Mononuclear cell (primary cell): ENCODE results near the gene PIGC. TPM values are rescaled to one million over a fixed set of nuclear protein-coding genes. Genes with fewer than 3 reads are reported as not detected.

ENCODE experiments used
- H3K27me3 ChIP-seq: 2 replicates; pipeline ENCODE4 v1.6.0; 2011; ENCODE audit warnings: low read length, control low read depth; ENCODE audit not compliant: insufficient read depth
- H3K4me1 ChIP-seq: 2 replicates; pipeline ENCODE4 v1.5.1; 2011; ENCODE audit warnings: mild to moderate bottlenecking, low read length, control low read depth; ENCODE audit not compliant: insufficient read depth
- H3K4me3 ChIP-seq: 2 replicates; pipeline ENCODE4 v1.5.1; 2011; ENCODE audit warnings: mild to moderate bottlenecking, low read length, moderate library complexity
- H3K9me3 ChIP-seq: 2 replicates; pipeline ENCODE4 v1.5.1; 2011; ENCODE audit warnings: low read depth, mild to moderate bottlenecking, control low read depth, low read length
- total RNA-seq: library from RNA; depleted of rRNA; stranded (reverse); fragments of >200 nt; gene quantifications from one replicate; pipeline ENCODE4 v1.2.3, GENCODE V29; 2012

The PIGC gene
- total RNA-seq, 1 donor: 46.4 TPM

DNA sequence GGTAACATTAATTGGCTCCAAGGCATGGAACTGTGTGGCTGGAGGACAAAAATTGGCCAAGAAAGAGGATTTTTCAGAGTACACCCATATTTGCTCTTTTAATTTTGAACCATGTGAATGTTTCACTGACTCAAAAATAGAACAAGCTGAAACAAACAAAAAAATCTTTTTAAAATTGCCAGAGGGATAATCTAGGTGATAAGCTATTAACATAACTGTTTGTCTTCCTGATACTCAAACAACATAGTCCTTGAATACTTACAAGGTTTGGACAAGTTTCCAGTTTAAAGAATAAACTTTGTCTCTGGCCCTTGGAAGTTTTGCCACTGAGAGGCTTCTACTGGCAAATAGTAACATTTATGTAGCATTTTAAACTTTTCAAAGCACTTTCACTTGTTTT is 30.0 kb upstream of the PIGC start:
- Histone ChIP-seq H3K4me3 (no peak overlapping the region), H3K9me3 (no peaks in the 10 kb centered on the region), H3K27me3 (no peaks in the 10 kb centered on the region), H3K4me1 (peaks cover 36% of the 10 kb centered on the region)

DNA sequence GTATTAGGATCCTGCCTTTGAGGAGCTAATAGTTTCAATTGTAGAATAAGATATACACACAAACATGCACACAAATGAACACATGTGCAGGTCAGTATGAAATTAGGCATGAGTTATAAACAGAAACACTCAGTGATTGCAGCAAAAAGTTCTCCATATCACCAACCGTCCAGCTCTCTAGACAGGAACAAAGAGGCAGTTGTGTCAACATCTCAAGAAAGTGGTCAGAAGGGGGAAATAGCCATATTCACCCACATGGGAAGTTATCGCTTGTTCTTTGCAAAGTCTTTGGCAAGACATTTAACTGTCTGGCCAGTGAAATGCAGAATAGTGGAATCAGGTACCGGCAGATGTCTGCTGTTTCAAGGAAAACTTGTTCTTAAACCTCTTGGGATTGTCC is 29.4 kb upstream of the PIGC start:
- no peaks in the 10 kb centered on the region for H3K27me3 ChIP-seq
- H3K4me3 ChIP-seq: no peak overlapping the region
- H3K4me1 ChIP-seq: peaks cover 36% of the 10 kb centered on the region
- no peaks in the 10 kb centered on the region for H3K9me3 ChIP-seq

DNA sequence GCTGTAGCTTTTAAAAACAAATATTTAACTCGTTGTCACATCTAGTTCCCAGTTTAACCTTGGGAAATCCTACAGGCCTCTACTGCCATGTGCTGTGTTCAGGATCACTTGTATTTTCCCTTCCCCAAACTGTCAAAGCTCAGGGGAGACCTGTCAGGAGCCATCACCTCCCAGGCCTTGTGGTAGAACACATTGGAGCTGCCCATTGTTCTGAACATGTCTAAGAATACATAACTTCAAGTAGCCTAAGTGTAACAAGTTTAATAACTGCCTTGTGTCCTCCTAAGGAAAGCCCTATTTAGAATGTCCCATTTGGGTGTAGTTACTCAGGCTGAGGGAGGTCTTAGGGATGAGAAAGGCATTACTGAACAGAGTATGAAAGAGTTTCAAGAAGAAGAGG is 28.6 kb upstream of the PIGC start:
- no peaks in the 10 kb centered on the region for H3K9me3 ChIP-seq
- no peaks in the 10 kb centered on the region for H3K27me3 ChIP-seq
- no peak overlapping the region for H3K4me3 ChIP-seq
- H3K4me1 ChIP-seq: peaks cover 36% of the 10 kb centered on the region

DNA sequence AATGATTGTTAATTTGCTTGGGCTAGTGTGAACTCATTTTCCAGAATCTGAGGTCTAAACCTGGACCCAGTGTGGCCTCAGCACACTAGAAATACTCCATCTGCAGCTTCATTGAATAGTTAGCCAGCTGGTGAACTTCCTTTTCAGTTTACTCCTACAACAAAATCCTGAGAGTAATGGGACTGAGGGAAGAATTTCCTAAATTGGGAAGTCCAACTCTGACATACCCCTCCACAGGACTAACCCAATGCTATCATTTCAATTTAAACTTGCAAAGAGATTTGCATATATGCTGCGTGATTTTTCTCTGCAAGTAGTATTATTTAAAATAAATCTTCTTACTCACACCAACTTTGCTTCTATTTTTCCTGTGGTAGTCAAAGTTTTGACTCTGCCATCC is 27.8 kb upstream of the PIGC start:
- Histone ChIP-seq H3K4me1 (peaks cover 36% of the 10 kb centered on the region), H3K4me3 (no peak overlapping the region), H3K9me3 (no peaks in the 10 kb centered on the region), H3K27me3 (no peaks in the 10 kb centered on the region)

DNA sequence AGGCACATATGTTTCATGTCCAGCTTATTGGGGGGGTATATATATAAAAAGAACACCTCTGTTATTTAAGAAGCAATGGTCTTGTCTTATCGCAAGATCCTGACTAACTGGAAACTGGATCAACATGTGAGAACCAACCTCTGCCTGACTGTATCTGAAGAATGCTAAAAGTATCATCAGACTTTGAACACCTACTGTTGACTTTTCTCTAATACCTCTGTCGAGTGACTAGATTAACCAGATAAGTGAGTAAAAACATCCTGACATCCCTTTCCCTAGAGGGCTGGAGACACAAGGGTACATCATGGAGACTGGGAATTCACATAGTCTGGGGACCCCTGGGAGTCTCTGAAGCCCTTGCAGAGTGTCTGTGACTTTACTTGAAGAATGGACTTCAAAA is 26.3 kb upstream of the PIGC start:
- no peak overlapping the region for H3K4me3 ChIP-seq
- no peaks in the 10 kb centered on the region for H3K27me3 ChIP-seq
- peaks cover 36% of the 10 kb centered on the region for H3K4me1 ChIP-seq
- H3K9me3 ChIP-seq: no peaks in the 10 kb centered on the region

DNA sequence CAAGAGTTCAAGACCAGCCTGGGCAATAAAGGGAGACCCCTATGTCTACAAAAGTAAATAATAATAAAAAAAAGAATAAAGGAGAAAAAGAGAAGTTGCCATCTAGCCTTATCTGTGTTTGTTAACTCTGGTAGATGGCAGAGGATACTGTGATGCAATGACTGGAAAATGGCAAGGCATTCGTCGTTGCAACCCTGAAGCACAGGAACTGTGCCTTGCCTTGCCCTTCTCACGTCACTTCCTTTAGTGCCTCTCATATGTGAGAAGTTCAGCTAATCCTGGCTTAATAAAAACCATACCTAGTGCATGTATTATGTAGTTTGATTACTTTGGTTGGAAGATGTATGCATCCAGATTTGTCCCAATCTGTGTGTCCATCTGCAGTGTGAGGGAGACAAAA is 25.8 kb upstream of the PIGC start:
- Histone ChIP-seq H3K4me1 (peaks cover 36% of the 10 kb centered on the region), H3K9me3 (no peaks in the 10 kb centered on the region), H3K4me3 (no peak overlapping the region), H3K27me3 (no peaks in the 10 kb centered on the region)

DNA sequence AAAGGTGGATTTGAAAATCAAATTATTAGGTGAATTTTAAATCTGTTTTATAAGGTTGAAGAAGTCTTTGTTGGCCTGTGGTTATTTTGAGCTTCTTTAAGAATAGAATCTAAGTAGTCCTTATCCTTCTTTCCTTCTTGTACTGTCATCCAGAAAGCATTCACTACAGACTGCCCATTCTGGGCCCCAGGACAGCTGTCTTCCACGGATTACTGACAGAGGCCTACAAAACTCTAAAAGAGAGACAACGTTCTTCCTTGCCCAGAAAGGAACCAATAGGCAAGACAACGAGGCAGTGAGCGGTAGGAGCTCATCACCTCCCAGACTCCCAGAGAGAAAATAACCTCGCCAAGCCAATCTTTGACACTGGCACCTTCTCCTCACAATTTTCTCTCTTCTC is 24.4 kb upstream of the PIGC start:
- no peak overlapping the region for H3K4me3 ChIP-seq
- H3K4me1 ChIP-seq: peaks cover 23% of the 10 kb centered on the region
- no peaks in the 10 kb centered on the region for H3K27me3 ChIP-seq
- no peaks in the 10 kb centered on the region for H3K9me3 ChIP-seq

DNA sequence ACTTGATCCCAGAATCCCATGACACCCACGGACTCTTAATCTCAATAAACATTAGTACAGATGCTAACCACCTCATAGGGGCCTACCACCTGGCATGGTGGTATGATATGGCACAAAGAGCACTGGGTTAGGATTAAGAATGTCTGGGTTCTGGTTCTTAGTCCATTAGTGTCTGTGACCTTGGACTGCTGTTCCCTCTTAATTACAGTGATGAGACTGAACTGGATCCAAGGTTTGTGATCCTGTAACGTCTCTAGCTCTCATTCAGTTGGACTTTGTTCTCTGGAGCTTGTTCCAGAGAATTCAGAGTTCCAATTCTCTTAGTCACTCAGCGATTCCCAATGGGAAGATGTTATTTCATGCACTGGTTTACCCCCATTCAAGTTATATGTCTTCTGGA is 23.6 kb upstream of the PIGC start:
- Histone ChIP-seq H3K4me3 (no peak overlapping the region), H3K4me1 (peaks cover 19% of the 10 kb centered on the region), H3K9me3 (no peaks in the 10 kb centered on the region), H3K27me3 (no peaks in the 10 kb centered on the region)

DNA sequence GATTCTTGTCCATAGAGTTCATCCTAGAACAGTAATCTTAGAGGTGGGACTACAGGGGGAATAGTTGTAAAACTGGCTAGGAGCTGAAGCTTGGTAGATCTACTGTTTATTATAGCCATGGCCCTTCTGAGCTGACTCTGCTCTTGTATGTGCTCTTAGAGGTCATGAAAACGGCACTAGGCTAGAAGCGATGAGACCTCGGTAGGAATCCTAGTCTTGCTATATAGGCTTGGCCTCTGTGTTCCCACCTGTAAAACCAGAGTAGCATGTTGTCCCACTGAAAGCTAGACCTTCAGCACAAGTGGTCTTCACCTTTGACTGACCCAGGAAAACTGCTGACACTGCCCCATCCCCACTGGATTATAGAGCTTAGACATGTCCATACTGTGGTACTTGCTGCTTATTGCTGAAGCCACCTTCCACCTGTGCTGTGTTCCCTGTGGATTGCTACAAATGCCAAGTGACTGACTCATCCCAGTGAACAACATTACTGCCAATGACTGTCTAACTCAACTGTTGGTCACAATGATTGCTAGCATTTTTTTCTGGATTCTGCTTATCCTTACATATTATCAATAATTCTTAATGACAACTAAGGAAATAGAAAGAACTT is 23.0 kb upstream of the PIGC start:
- no peaks in the 10 kb centered on the region for H3K9me3 ChIP-seq

DNA sequence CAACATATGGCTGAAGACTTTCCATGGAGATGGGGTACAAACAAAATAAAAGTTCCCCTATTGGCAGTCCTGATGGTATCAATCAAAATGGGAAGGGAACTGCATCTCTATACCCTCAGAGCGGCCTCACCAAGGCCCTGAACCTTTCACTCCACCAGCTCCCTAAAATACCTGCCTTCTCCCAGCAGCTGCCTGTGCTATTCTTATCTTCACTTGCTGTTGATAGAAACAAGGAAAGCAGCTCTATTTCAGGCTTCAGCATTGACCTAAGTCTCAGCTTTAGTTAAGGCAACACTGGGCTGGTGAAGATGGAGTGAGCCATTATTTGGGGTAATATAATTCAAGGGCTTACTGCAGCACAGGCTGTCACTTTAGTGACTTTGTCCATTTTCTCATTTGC is 21.7 kb upstream of the PIGC start:
- Histone ChIP-seq H3K4me1 (peaks cover 9% of the 10 kb centered on the region), H3K4me3 (no peak overlapping the region), H3K27me3 (no peaks in the 10 kb centered on the region), H3K9me3 (no peaks in the 10 kb centered on the region)

More for the DNA sequence above, 23.0 kb upstream of the PIGC start:
- Histone ChIP-seq H3K4me3 (no peak overlapping the region), H3K27me3 (no peaks in the 10 kb centered on the region), H3K4me1 (peaks cover 15% of the 10 kb centered on the region)

DNA sequence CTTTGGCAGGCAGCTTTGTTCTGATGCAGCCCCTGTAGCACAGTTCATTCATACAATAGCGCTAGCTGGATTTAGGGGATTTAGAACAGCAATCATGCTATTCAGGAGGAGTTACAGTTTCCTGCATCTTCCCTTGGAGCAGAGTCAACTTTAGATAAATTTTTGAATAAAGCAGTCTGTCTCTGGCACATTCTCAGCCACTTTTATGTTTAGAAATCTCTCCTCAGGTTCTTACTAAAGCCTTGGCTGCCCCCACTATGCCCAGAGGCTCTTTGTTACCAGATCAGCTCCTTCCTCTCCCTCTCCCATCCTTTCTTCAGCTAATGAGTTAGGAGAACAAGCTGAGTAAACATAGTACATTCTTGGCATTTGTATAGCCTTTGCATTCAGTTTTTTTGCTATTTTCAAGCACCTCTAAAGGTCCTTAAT is 17.0 kb upstream of the PIGC start:
- no peaks in the 10 kb centered on the region for H3K27me3 ChIP-seq
- no peak overlapping the region for H3K4me3 ChIP-seq
- H3K9me3 ChIP-seq: no peaks in the 10 kb centered on the region
- H3K4me1 ChIP-seq: no peaks in the 10 kb centered on the region

DNA sequence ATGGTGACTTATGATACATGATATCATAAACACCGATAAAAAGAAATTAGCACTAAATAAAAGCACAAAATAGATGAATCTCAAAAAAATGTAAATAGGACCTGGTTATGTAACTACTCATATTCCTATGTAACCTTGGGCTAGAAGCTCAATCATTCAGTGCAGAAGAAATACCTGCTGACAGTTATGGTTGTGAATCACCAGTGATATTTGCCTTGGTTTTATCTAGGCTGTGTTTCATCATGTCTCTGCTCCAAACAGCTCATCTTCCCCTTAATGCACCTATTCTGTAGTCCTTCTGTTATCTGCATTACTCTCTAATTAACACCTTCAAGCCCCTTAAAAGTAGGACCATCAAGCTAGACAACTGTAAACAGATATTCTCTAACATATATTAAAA is 16.3 kb upstream of the PIGC start:
- Histone ChIP-seq H3K4me1 (no peaks in the 10 kb centered on the region), H3K4me3 (no peak overlapping the region), H3K9me3 (no peaks in the 10 kb centered on the region), H3K27me3 (no peaks in the 10 kb centered on the region)

DNA sequence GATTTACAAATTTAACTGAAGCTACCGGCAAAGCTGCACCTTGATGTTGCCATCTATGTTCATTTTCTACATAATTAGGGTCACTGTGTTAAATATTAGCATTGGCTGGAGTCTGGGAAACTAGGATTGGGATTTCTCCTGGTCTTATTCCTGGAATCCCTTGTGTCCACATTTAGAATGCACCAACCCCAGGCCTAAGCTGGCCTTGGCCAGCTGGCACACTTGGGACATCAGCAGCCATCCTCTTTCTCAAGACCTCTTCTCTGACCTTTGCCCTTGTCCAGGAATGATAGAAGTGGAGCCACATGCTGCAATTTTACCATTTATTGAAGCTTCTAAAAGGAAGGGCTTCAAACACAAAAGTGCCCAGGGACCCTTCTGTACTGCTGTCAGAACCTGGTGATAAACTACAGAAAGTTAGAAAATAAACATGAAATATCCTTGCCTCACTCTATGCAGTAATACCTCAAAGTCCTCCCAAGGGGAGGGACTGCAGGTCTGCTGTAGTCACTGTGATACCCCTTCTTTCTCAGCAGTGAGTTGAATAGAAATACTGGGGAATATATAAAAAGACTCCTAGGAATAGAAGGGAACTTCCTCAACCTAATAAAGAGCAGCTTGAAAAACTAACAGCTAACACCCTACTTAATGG is 13.7 kb upstream of the PIGC start:
- Histone ChIP-seq H3K9me3 (no peaks in the 10 kb centered on the region), H3K4me1 (no peaks in the 10 kb centered on the region), H3K4me3 (no peak overlapping the region), H3K27me3 (no peaks in the 10 kb centered on the region)

DNA sequence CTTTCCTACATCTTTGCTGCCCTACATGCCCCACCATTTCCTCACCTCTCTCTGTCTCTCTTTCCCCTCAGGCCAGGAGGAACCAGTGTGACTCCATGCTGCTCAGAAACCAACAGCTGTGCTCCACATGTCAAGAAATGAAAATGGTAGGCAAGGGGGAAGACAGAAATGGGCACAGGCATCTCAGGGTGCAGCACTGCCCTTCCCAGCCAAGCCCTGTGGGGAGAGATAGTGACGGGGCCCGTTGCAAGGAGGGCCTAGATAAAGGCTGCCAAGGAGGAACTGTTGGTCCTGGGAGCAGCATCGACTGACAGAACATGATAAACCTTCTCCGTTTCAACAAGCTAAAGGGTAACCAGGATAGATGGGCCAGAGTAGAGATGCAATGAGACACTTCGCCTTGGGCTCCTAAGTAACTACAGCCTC is 12.5 kb upstream of the PIGC start:
- Histone ChIP-seq H3K27me3 (no peaks in the 10 kb centered on the region), H3K4me1 (no peaks in the 10 kb centered on the region), H3K9me3 (no peaks in the 10 kb centered on the region), H3K4me3 (no peak overlapping the region)

DNA sequence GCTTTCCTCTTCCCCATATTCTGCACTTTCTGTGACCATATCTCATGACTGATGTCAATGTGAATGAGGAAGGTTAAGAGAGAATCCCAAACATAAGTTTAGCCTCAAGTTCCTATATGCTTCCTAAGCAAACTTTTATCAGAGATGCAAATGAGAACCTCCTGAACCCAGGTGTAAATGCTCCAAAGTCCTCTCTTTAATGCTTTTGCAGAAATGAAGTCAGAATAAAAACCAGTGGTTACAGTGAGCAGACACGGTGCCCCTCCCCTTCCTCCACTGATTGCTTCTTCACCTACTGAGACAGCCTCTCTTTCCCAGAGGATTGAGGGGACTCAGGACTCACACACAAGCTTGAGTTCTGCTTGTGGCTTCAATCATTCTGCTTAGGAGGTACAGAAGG is 11.6 kb upstream of the PIGC start:
- H3K4me3 ChIP-seq: no peak overlapping the region
- peaks cover under 1% of the 10 kb centered on the region for H3K4me1 ChIP-seq
- H3K9me3 ChIP-seq: no peaks in the 10 kb centered on the region
- H3K27me3 ChIP-seq: no peaks in the 10 kb centered on the region

DNA sequence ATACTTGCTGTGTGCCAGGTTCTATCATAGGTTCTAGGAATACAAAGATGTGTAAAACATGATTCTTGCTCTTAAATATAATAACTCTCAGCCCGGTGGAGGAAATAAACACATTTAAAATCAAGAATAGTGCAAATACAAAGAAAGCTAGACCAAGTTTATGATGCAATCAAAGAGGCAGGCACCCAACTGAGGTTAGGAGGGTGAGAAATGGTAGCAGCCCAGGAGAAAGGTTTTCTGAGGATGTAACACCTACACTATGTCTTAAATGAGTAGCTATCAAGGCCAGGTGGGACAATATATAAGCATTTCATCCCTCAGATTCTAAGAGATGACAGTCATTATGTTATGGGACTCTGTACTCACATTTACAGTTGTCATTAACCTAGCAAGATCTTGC is 9.7 kb upstream of the PIGC start:
- Histone ChIP-seq H3K4me3 (no peak overlapping the region), H3K9me3 (no peaks in the 10 kb centered on the region), H3K4me1 (peaks cover 19% of the 10 kb centered on the region), H3K27me3 (no peaks in the 10 kb centered on the region)
